Prostate gland (tissue), 2 donors: Measurements from ENCODE around the gene GJC1.

Experiments used
- CTCF ChIP-seq, 4 experiments: fragments of 200-600 bp in 2 of 4; fragments of 450-650 bp in 2 of 4; sonication (generic) in 2 of 4; IDR thresholded peaks; 1 replicate in 3 of 4; 2 replicates in 1 of 4; pipeline ENCODE4 v1.5.1; 2016 to 2019; ENCODE audit warnings: antibody characterized with exemption in 4 of 4, mild to moderate bottlenecking in 2 of 4, moderate library complexity in 2 of 4
- POLR2A ChIP-seq: fragments of 450-650 bp; IDR thresholded peaks from one replicate; pipeline ENCODE4 v1.6.1; 2016; ENCODE audit warnings: antibody characterized with exemption, mild to moderate bottlenecking
- POLR2AphosphoS5 ChIP-seq: sonication (generic); formaldehyde crosslinking; IDR thresholded peaks from one replicate; pipeline ENCODE4 v1.6.1; 2017; ENCODE audit warnings: antibody characterized with exemption

- TF ChIP-seq CTCF (IDR thresholded peaks at IDR 0.05) (no peak), POLR2AphosphoS5 (no peak), POLR2A (no peak)
These were observed 2.7 kb upstream of the GJC1 start for GRCh38 chr17:44832805-44833204.
